Amniotic stem cell (primary cell): ENCODE data around the gene ANKRD18B.
A peak's percentile ranks its signal among the peaks of the same experiment; 100 is the strongest.
"Not testable (repeated sequence)": the region's sequence is repeated elsewhere in the genome, so short reads cannot be mapped to it uniquely, and the experiment has no call there.

Experiments used
- DNase-seq: peaks from one replicate; lab custom pipeline; 2025; lab: John Stamatoyannopoulos, UW

The ANKRD18B gene

DNA sequence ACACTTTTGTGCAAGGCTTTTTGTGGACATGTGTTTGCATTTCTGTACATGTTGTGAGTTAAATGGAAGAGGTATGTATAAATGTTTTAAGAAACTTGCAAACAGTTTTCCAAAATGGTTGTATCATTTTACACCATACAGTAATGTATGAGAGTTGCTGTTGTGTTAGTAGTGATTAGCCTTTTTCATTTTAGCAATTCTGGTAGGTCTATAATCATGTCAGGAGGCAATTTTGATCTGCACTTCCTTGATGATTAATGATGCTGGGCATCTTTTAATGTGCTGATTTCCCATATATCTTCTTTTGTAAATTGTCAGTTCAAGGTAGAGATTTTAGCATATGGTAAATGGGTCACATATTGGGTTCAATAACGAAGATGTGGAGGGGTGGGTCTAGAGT is 87.3 kb downstream of the ANKRD18B start:
- DNase-seq: no peak

DNA sequence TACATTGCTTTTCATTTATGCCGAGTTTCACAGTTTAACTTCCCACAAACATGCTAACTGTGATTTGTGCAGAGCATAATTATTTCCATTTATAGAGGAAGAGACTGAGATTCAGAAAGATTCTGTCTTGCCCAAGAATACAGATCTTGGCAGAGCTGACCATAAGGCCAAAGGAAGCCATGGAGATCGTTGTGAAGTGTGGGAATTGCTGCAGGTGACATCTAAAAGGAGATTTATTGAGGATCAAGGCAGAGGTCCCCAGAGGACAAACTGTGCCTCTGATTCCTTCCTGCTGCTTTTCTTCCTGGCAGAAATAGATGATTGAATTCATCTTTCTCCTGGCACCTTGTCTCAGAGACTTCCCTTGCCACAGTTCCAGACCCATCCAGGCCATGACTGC is 88.4 kb downstream of the ANKRD18B start:
- not testable (repeated sequence) for DNase-seq

DNA sequence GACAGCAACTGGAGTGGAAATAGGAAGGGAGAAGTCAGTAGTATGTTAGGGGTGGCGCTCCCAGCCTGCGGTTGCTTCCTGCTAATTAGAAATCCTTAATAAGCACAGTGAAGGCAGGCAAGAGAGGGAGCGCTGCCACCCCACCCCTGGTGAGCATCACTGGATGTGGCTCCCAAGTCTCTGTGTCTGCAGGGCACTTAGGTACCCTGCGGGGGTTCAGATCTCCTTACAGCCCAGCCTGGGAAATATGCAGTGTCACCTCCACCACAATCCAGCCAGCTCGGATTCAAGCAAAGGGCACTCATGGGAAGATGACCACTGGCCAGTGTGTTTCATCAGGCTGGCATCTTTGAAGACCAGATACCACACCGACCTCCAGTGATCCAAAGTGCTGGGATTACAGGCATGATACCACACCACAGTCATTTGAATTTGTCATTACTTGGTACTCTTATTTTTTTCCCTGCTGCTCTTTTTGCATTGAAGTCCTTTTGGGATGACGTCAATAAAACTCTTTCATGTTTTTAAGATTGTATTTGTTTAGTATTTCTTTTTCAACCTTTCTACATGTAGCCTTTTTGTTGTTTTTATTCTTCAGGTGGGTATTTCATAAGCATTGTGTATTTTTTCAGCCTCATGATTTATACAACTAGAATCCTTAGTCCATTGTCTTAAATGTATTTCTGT is 90.1 kb downstream of the ANKRD18B start:
- no peak for DNase-seq

DNA sequence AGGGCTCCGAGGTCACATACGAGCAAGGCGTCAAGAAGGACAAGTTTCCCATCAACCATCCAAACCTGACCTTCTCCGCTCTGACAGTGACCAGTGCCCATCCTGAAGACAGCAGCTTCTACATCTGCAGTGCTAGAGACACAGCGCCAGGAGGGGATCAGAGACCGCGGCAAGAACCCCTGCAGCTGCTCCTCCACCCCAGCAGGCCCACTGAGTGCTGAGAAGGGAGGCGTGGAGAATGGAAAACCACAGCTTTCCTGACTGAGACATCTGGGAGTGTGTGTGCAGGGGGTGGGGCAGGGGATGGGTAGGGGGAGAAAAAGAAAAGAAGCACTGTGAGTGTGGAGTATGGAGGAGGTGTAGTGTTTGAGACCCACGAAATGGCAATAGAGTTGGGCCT is 94.3 kb downstream of the ANKRD18B start:
- DNase-seq: not testable (repeated sequence)

DNA sequence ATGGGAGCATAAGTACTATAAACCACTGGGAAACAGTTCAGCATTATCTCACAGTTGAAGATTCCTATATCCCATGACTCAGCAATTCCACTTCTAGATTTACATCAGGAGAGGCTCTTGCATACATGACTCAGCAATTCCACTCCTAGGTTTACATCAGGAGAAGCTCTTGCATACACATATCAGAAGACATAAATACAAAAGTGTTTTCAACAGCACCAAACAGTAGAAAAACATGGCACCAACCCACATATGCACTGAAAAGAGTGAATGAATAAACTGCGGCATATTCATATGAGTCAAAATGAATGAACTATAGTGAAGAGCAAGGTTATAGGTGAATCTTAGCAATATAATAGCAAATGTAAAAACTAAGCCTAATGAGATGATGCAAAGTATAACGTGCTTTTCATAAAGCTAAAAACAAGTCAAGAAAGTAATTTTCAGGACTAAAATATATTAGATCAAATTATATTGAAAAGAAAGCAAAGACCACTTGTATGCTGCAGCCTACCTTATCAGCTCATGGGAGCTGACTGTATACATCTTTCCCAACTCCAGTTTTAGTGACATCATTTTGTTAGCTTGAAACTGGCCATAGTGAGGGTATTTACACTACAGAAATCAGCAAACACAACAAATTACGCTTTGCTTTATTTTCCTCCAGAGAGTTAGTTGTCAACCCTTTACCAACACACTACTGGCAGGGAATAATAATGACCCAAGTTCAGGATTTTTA is 95.8 kb downstream of the ANKRD18B start:
- peak; percentile 94 for DNase-seq

DNA sequence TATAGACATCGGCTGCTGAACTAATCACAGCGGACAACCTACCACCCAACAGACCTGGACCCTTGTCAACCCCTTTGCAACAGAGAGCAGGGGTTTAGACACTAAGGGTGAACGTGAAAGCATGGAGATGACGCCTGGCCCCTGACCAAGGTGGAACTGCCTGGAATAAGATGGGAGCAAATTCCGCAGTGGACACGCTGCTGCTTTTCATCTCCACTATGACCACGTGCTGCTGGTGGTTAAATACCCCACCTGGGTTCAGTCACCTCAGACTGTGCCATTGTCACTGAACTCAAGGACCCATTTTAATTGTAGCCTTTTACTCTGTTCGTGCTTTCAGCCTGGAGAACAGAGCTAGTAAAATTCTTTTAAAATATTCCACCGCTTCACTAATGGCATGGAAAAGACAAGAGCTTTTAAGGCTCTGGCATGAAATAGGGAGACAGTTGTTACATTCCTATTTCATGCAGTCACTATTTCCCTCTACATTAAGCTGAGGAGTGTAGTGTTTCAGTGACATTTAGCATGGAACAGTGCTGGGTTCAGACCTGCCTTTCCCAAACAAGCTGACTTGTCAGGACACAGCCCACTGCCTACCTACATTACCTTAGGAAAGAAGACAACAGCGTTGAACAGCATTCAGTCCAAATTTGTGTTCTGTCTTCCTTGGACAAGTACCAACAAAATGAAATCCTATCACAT is 96.8 kb downstream of the ANKRD18B start:
- peak; percentile 61 for DNase-seq
